HL-60/S4 treated with phorbol 12-myristate 13-acetate at 8.2 ng/mL for 4 days and 3 days (cell line): ENCODE data around the gene IRGQ.
"Not testable (repeated sequence)": the region's sequence is repeated elsewhere in the genome, so short reads cannot be mapped to it uniquely, and the experiment has no call there.

Experiments used
- in situ Hi-C: fragments of 300-500 bp; cut with MboI; formaldehyde crosslinking; loops from 2 replicates; pipeline ENCODE4 v1.15.0; 2022; ENCODE audit warnings: low sequenced_read_pairs

The IRGQ gene

GRCh38 chr19:43595999-43596841 lies at the start of gene IRGQ, which contains the start of gene ZNF576:
Gene IRGQ (minus strand): TSS chr19:43596134. CDS start chr19:43595338, 796 bp downstream.
Gene ZNF576 (plus strand): TSS chr19:43596595. CDS start chr19:43597109, 514 bp downstream.
- in situ Hi-C loops, result no loop called here

DNA sequence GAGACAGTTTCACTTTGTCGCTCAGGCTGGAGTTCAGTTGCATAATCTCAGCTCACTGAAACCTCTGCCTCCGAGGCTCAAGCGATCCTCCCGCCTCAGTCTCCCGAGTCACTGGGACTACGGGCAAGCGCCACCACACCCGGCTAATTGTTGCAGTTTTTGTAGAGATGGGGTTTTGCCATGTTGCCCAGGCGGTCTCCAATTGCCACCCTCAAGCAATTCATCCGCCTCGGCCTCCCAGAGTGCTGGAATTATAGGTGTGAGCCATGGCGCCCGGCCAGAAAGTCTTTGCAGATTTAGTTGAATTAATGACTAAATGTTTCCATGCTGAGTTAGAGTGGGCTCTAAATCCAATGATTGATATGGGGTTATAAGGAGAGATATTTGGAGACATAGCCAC lies 48.2 kb upstream of the IRGQ start:
- in situ Hi-C loops, result no loop called here

DNA sequence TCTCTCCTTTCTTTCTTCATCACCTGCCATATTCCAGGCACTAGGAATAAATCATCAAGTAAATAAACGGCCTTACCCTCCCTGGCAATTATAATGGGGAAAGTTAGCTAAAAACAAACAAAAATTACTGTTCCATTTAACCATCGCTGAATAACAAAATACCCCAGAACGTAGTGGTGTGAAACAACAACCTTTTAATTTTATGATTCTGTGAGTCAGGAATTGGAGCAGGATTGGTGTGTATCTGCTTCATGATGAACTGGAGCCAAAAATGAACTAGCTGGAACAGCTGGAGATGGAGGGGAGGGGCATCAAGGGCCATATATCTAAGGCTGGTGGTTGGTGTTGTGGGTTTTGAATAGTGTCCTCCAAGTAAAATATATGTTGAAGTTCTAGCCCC lies 47.4 kb upstream of the IRGQ start:
- in situ Hi-C loops, result no loop called here

DNA sequence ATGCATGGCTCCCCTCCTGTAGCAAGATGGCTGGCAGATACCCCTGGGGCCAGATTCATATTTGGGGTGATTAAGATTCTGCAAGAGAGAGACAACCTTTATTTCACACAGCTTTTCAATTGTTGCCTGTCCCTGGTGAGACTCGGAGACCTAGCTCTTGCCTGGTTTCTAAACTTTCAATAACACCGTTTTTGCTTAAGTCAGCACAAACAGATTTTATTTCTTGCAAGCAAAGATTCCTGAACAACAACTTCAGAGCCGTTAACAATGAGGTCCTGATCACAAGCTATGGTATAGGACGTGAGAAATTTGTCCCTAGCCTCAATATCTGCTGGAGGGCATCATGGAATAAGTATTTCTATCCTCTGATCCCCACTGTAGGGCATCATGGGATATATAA lies 46.6 kb upstream of the IRGQ start:
- in situ Hi-C loops, result no loop called here

GRCh38 chr19:43641333-43641732 lies 45.4 kb upstream of the IRGQ start:
- in situ Hi-C loops, result no loop called here

DNA sequence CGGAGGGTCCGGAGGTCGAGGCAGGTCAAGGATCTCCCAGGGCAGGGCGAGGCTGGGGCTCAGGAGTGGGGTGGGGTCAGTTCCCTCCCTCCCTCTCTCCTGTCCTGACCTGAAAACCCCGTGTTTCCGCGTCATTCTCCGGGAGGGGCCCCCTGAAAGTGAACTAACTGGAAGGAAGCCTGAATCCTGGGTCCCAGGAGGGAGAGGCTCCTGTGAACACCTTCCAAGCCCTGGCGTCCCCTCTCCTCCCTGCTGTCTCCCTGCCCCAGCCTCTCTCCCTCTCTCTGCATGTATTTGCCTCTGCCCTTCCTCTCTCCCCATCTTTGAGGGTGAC lies 44.5 kb upstream of the IRGQ start:
- in situ Hi-C loops, result no loop called here

DNA sequence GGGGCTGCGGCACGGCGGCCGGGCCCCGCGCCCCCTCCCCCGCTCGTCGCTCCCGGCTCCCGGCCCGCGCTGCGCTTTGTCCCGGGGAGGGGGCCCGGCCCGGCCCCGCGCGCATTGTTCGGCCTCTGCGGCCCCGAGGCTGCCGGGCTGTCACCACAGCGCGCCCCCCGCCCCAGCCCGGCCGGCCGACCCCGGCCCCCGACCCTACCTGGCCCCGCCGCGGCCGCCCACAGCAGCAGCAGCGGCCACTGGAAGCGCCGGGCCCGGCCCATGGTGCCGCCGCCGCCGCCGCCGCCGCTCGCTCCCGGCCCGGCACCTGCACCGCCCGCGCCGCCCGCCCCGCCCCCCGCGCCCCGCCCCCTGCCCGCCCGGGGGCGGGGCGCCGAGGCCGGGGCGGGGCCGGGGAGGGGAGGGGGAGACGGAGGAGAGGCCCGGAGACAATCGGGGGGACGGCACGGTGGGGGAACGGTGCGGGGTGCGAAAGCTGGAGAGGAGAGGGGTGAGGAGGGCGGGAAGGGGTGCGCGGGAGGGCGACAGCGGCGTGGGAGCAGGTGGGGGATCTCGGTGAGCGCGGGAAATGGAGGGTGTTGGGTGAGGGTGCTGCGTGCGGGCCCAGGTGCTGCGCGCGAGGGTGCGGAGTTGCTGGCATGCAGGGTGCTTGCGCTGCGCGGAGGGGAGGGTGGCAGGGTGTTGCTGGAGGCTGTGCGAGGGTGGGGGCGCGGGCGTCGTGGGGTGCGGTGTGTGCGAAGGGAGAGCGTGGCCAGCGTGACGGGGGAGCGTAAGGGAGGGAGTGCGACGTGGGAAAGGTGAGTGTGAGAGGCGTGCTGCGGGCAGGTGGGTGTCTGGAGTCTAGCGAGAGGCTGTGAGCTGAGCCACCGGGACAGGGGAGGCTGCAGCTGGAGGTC lies 43.8 kb upstream of the IRGQ start, which contains the start of gene CADM4:
CADM4 (minus strand) TSS at position 332 of the 905 bp plus-strand sequence; CDS start at position 272, 60 bp downstream.
- in situ Hi-C loops, result no loop called here

DNA sequence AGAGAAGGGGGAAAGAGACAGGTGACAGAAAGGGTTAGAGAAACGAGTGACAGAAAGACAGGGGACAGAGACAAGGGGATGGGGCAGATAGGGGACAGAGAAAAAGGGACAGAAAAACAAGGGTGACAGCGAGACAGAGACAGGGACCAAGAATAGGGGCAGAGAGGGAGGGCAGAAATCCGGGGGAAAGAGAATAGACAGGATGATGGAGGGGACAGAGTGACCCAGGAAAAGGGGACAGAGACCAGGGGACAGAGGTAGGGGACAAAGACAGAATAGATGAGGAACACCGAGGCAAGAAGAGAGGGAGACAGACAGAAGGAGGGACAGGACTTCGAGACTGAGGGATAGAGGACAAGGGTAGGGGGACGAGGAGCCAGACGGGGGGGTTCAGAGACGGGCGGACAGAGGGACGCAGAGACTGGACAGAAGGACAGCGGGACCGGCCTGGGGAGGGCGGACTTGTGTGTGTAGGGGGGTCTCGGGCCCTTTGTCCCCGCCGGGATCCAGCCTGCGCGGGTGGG lies 43.1 kb upstream of the IRGQ start:
- in situ Hi-C loops, result no loop called here

GRCh38 chr19:43638214-43638994 lies 42.5 kb upstream of the IRGQ start:
- in situ Hi-C loops, result no loop called here

GRCh38 chr19:43636121-43636683 lies 40.3 kb upstream of the IRGQ start:
- in situ Hi-C loops, result no loop called here

- in situ Hi-C loops, result not testable (repeated sequence)
Observed at GRCh38 chr19:43635561-43635940, 39.6 kb upstream of the IRGQ start.

DNA sequence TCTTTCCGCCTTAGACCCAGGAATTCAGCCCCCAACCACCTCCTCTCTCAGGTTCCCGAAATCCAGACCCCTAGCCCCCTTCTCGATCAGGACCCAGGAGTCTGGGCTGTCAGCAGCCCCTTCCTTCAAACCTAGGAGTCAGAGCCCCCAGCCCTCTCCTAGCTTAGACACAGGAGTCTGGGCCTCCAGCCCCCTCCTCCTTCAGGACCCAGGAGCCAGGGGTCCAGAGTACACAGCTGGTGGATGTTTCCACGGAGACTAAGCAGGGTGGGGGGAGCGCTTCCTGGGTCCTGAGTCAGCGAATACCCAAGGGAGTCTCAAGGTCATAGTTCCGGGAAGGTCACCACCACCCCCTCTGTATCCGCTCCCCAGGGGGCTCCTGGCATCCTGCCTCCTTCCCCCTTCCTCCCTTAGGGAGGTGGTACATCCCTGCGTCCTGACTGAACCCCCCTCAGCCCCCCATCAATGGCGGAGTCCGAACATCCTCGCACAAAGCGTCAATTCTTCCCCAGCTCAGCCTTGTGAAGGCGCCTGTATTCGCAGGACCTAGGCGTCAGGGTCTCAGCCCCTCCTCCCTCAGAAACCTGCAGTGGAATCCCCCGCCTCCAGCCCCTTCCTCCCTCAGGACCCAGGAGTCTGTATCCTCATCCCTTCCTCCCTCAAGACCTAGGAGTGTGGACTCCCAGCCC lies 39.1 kb upstream of the IRGQ start:
- in situ Hi-C loops, result no loop called here

DNA sequence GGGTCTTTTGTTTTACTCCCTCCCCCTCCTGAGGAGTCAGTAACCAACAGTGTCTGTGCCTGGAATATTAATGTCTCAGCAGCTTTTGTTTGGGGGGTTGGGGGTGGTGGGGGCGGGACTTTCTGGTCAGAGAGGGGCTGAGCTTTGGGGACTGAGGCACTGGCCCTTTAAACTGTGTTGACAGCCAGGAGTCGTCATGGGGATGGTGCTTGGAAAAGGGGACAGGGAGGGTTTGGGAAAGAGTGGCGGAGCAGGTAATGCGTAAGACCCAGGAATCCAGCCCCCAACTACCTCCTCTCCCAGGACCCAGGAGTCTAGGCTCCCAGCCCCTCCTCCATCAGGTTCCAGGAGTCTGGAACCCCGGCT lies 38.6 kb upstream of the IRGQ start:
- in situ Hi-C loops, result no loop called here

- in situ Hi-C loops, result no loop called here
Observed at GRCh38 chr19:43634068-43634467, 38.1 kb upstream of the IRGQ start.

DNA sequence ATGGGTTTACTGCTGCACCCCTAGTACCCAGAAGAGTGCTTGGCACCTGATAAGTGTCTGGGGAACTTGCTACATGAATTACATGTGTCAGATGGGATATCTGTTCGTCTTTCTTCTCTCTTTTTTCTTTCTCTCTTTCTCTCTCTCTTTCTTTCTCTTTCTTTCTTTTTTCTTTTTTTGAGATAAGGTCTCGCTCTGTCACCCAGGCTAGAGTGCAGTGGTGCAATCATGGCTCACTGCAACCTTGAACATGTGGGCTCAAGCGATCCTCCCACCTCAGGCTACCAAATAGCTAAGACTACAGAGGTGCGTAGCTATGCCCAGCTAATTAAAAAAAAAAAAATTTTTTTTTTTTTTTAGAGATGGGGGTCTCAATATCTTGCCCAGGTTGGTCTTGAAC lies 37.6 kb upstream of the IRGQ start:
- in situ Hi-C loops, result no loop called here

DNA sequence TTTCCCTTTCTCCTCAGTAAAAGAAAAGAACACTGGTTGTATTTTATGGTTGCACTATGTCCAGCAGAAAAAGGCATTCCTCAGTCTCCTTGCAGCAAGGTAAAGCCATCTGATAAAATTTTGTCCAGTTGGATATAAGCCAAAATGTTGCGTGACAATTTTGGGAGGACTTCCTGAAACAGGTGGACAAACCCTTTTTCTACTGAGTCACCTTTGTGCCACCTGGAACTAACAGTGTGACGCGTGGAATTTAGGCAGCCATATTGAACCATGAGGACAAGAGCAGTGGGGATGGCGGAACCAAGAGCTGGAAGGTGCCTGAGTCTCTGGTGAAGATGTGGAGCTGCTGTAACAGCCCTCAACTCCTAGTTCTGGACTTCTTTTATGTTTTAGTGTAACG lies 35.6 kb upstream of the IRGQ start:
- in situ Hi-C loops, result no loop called here

GRCh38 chr19:43628646-43629326 lies 32.9 kb upstream of the IRGQ start:
- in situ Hi-C loops, result no loop called here

- in situ Hi-C loops, result no loop called here
Observed at GRCh38 chr19:43626838-43627237, 30.9 kb upstream of the IRGQ start.

GRCh38 chr19:43625918-43626579 lies 30.1 kb upstream of the IRGQ start:
- in situ Hi-C loops, result no loop called here
